Prostate gland (tissue), 2 donors: ENCODE results near the gene POPDC3.

Experiments used
- POLR2A ChIP-seq: fragments of 450-650 bp; IDR thresholded peaks from one replicate; pipeline ENCODE4 v1.6.1; 2016; ENCODE audit warnings: antibody characterized with exemption, mild to moderate bottlenecking
- TF ChIP-seq, protein P1 (sequence below), 4 experiments: fragments of 200-600 bp in 2 of 4; fragments of 450-650 bp in 2 of 4; sonication (generic) in 2 of 4; IDR thresholded peaks; 1 replicate in 3 of 4; 2 replicates in 1 of 4; pipeline ENCODE4 v1.5.1; 2016 to 2019; ENCODE audit warnings: antibody characterized with exemption in 4 of 4, mild to moderate bottlenecking in 2 of 4, moderate library complexity in 2 of 4

DNA sequence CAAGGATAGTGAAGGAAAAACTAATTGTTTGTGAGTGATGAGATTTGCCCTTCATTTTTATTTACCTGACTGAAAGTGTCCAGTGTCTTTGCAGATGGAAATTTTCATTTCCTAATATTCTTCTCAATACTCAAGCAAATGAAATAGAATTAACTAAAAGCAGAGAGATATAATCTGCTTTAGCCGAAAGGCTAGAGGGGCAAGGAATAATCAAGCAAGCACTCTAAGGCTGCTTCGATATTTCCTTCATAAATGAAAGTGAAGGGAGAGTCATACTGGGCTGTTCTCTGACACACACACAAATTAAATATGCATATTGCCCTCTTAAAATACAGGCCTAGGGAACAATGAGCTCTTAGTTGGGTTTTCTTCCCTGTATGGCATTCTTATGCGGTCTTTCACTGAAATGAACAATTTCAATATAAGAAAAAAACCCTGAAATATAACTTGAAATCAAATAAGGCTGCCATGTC is 47.5 kb upstream of the POPDC3 start:
- TF ChIP-seq POLR2A, result no peak
- TF ChIP-seq, protein P1, sequence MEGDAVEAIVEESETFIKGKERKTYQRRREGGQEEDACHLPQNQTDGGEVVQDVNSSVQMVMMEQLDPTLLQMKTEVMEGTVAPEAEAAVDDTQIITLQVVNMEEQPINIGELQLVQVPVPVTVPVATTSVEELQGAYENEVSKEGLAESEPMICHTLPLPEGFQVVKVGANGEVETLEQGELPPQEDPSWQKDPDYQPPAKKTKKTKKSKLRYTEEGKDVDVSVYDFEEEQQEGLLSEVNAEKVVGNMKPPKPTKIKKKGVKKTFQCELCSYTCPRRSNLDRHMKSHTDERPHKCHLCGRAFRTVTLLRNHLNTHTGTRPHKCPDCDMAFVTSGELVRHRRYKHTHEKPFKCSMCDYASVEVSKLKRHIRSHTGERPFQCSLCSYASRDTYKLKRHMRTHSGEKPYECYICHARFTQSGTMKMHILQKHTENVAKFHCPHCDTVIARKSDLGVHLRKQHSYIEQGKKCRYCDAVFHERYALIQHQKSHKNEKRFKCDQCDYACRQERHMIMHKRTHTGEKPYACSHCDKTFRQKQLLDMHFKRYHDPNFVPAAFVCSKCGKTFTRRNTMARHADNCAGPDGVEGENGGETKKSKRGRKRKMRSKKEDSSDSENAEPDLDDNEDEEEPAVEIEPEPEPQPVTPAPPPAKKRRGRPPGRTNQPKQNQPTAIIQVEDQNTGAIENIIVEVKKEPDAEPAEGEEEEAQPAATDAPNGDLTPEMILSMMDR (IDR thresholded peaks at IDR 0.05), result no peak
